GM18498 (cell line): ENCODE measurements around the gene MACROH2A1.

Source experiments
- ATAC-seq: cut with Tn5 transposase; IDR thresholded peaks from one replicate; pipeline ENCODE4 v1.9.1; 2021; ENCODE audit warnings: mild to moderate bottlenecking, moderate library complexity; ENCODE audit not compliant: unreplicated experiment

Gene MACROH2A1

DNA sequence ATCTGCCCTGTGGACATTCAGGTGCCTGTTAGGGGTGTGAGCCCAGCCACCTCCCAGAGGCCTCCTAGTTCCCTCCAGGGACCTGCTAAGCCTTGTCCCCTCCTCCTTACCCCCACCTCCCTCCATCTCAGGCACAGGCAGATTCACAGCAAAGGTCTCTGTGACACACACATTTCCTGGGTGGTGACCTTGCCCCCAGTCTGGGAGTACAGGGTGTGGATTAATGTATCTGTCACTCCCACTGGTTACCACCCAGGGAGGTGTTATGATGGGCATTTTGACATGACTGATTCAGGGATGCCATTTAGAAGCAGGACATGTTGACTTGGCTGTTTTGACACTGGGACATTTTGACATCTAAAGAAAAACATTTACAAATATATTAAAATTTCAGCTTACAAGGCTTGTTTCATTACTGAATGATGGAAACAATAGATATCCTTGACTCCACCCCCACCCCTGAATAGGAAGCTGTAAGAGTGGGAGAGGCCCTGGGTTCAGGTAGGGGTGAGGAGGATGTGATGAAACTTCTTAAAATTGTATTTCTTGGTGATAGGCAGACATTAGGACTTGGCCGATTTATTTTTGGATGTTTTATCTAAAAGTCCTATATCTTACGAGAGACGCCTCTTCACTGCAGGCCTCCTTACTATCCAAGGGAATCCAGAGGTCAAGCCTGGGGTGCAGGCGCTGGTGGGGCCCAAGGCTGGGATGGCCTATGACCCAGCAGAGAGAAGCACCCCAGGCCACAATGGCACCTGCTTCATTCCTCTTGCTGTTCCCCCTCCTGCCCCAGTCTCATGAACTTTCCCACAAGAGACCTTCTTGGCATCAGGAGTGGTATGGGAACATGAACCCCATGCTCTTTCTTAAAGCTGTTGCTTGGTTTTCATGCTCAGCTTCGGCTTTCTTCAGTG is 101.9 kb downstream of the MACROH2A1 start:
- ATAC-seq = no peak

DNA sequence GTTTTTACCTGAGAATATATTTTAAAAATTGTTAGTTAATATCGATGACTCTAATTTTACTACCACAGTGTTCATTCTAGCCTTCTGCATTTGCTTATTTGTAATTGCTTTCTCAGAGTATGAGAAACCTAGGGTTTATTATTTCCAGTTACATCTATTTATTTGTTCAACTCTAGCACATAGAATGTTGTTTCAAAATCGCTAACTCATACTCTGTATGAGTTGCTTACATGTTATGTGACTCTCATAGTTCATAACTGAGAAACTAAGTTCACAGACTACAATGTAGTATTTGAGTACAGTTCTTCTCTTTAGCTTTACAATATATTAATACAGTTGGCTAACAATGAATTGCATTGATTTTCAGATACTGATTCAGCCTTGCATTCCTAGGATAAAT is 103.2 kb downstream of the MACROH2A1 start:
- ATAC-seq = no peak

DNA sequence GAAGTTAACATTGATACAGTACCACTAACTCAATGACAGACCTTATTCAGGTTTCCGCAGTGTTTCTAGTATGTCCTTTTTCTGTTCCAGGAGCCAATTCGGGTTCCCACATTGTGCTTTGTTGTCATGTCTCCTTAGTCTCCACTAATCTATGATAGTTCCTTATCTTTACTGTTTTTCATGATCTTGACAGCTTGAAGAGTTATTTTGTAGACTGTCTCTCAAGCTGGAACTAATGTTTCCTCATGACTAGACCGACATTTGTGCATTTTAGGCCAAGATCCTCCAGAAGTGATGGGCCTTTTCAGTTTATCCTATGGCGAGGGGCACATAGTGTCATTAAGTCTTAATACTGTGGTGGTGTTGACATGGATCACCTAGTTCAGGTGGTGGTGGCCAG is 104.2 kb downstream of the MACROH2A1 start:
- ATAC-seq = no peak

DNA sequence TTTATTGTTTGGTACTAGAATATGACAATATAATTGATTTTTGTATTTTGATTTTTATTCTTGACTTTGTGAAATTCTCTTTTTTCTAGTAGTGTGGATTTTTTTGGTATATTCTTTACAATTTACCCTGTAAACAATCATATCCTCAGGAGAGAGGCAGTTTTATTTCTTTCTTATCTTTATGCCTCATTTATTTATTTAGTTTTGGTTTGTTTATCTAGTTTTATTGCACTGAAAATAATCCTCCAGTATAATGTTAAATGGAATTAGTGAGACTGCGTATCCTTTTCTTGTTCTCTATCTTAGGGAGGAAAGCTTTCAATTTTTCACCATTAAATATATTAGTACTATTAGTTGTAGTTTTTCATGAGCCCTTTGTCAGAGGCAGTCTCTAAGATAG is 109.4 kb downstream of the MACROH2A1 start:
- no peak for ATAC-seq

DNA sequence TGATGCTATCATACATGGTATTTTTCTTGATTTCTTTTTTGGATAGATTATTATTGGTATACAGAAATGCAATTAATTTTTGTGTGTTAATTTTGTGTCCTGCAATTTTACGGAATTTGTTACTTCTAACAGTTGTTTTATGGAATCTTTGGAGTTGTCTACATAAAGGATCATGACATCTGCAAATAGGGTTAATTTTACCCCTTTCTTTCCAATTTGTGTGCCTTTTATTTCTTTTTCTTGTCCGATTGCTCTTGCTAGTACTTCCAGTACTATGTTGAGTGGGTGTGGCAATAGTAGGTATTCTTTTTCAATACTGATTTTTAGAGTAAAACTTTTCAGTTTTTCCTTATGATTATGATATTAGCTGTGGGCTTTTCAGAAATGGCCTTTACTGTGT is 111.5 kb downstream of the MACROH2A1 start:
- ATAC-seq = no peak
